Psoas muscle (tissue), 8 donors: ENCODE results near the gene DHRS13. TPM values are rescaled to one million over a fixed set of nuclear protein-coding genes. Genes with fewer than 3 reads are reported as not detected.
"Not testable (repeated sequence)": the region's sequence is repeated elsewhere in the genome, so short reads cannot be mapped to it uniquely, and the experiment has no call there.

Experiments
- ATAC-seq, 4 donors: fragments of 200-7000 bp; cut with Tn5 transposase; one replicate each; pipeline ENCODE4 v1.9.1; 2020; ENCODE audit warnings: moderate library complexity in 3 of 4, mild to moderate bottlenecking in 2 of 4
- DNase-seq, 2 donors: peaks; one replicate each; pipeline ENCODE4 v3.0.0-alpha.2; 2020
- H3K27ac ChIP-seq: fragments of 200-600 bp; one replicate; pipeline ENCODE4 v1.8.0; 2022
- H3K27me3 ChIP-seq, 3 donors: fragments of 200-600 bp in 1 of 3; one replicate each; pipeline versions ENCODE4 v1.6.1 to v1.8.0; 2013 to 2022; ENCODE audit warnings: low read length in 2 of 3, mild to moderate bottlenecking in 2 of 3, moderate library complexity in 1 of 3; ENCODE audit not compliant: insufficient read depth in 3 of 3
- H3K36me3 ChIP-seq, 2 donors: fragments of 200-600 bp in 1 of 2; one replicate each; pipeline versions ENCODE4 v1.6.1 to v1.8.0; 2013 to 2022; ENCODE audit warnings: low read depth in 1 of 2, mild to moderate bottlenecking in 1 of 2, moderate library complexity in 1 of 2; ENCODE audit not compliant: insufficient read depth in 1 of 2
- H3K4me1 ChIP-seq: fragments of 200-600 bp; one replicate; pipeline ENCODE4 v1.8.0; 2022
- H3K4me3 ChIP-seq: fragments of 200-600 bp; one replicate; pipeline ENCODE4 v1.8.0; 2022; ENCODE audit warnings: mild to moderate bottlenecking
- H3K9me3 ChIP-seq: fragments of 200-600 bp; one replicate; pipeline ENCODE4 v1.8.0; 2022
- CTCF ChIP-seq: fragments of 200-600 bp; IDR thresholded peaks from one replicate; pipeline ENCODE4 v1.8.0; 2022; ENCODE audit warnings: antibody characterized with exemption
- WGBS, 3 donors: extraction: QIAGEN DNeasy Blood & Tissue Kit; methylation state at CpG; one replicate each; pipeline versions ENCODE4 v1.1.6 to v1.1.7; 2013; 5-methylcytosine and 5-hydroxymethylcytosine counted together
- intact Hi-C, 2 donors: fragments of 100-400 bp; cut with DNase I; formaldehyde crosslinking; loops; one replicate each; pipeline versions ENCODE4 v1.11.0 to v1.14.2; 2022
- polyA plus RNA-seq, 3 donors: library from polyadenylated mRNA; stranded (reverse); fragments of 200-250 nt; gene quantifications; one replicate each; pipeline ENCODE4 v1.2.3, GENCODE V29; 2013
- total RNA-seq, 4 donors: library from RNA; stranded (reverse); fragmentation: NEBNext Ultra II Directional in 2 of 4; extraction: Animal tissue kit (Norgen Biotek cat#: 25700) in 2 of 4; gene quantifications; one replicate each; pipeline versions ENCODE4 v1.2.1 to v1.2.4, GENCODE V29; 2021 to 2023
- donor health status: healthy with polysubstance abuse.
- donor health status: DM: no; HTN: no; CAD: no; lungs with moderate emphysema.
- donor health status: Bipolar disorder and iron deficiency.
- donor health status: healthy.
- donor health status: DM: yes; HTN: yes; CAD: no.
- donor health status: DM: no; HTN: no; CAD: no.
- donor health status: DM: no; HTN: no; CAD: no.
- donor health status: DM: yes; HTN: yes; CAD: no.

The DHRS13 gene
- total and polyA plus RNA-seq, 7 donors: 0.48 to 2.7 (median 1.2) TPM

- DNase-seq: peak in 1 of 2 donors; percentile 5
- intact Hi-C loops: no loop called here
- no peak for TF ChIP-seq CTCF
Measured at GRCh38 chr17:28879886-28880571, 22.9 kb downstream of the DHRS13 start.

GRCh38 chr17:28878981-28879380, 23.9 kb downstream of the DHRS13 start:
- H3K9me3 ChIP-seq: no peaks in the 10 kb centered on the region
- intact Hi-C loops: no loop called here
- peak; percentile 30 for TF ChIP-seq CTCF
- ATAC-seq: peak; percentile 51 to 76 (median 60)
- no peak for DNase-seq
- peaks cover 5 to 55% of the 10 kb centered on the region in 2 donors for H3K36me3 ChIP-seq
- H3K4me3 ChIP-seq: no peak overlapping the region
- H3K27me3 ChIP-seq: no peaks in the 10 kb centered on the region
- H3K27ac ChIP-seq: no peak overlapping the region
- WGBS, 3 donors: 79 to 84% (median 82%) methylated on average over 4 of the region's 4 CpGs
- no peaks in the 10 kb centered on the region for H3K4me1 ChIP-seq

More at GRCh38 chr17:28879886-28880571, 22.9 kb downstream of the DHRS13 start:
- Histone ChIP-seq H3K4me1 (no peaks in the 10 kb centered on the region), H3K27ac (no peak overlapping the region), H3K27me3 (no peaks in the 10 kb centered on the region), H3K9me3 (no peaks in the 10 kb centered on the region), H3K4me3 (no peak overlapping the region), H3K36me3 (peaks cover 5 to 66% of the 10 kb centered on the region in 2 donors)
- ATAC-seq: no peak
- 76 to 83% (median 79%) methylated on average over 9 of the region's 9 CpGs for WGBS, 3 donors

DNA sequence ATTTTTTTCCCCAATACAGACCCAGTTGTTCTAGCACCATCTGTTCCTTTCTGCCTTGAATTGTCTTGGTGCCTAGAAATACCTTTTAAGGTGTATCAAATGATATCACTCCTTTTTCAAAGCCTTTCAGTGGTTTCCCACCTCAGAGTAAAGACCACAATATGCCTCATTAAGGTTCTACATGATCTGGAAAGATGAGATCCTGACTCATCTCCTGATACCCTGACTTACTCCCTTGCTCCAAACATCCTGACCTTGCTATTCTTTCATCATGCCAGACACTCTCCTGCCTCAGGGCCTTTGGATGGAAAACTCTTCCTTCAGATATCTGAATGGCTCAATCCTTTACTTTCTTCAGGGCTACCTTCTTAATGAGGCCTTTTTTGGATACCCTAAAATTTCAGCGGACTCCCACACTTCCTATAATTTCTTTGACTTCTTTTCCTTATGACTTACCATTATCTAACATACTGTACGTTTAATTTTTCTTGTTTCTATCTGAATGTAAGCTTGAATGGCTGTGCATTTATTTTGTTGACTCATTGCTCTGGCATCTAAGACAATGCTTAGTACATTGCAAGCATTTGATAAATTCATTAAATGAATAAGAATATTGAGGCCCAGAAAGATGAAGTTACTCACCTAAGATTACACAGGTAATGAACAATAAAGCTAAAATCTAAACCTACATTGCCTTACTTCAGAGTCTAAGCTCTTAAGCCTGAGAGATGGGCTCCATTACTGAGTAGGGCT, 24.5 kb downstream of the DHRS13 start:
- Histone ChIP-seq H3K27ac (no peak overlapping the region), H3K27me3 (no peaks in the 10 kb centered on the region), H3K36me3 (peaks cover 5 to 49% of the 10 kb centered on the region in 2 donors), H3K9me3 (no peaks in the 10 kb centered on the region), H3K4me3 (no peak overlapping the region), H3K4me1 (no peaks in the 10 kb centered on the region)
- ATAC-seq (no peak), DNase-seq (no peak)
- intact Hi-C loops: no loop called here
- WGBS, 3 donors: 89 to 94% (median 92%) methylated on average over 2 of the region's 2 CpGs
- no peak for TF ChIP-seq CTCF

- H3K27me3 ChIP-seq, intact Hi-C loops, H3K4me1 ChIP-seq, ATAC-seq, DNase-seq, H3K27ac ChIP-seq, H3K9me3 ChIP-seq, H3K4me3 ChIP-seq: not testable (repeated sequence)
- WGBS, 3 donors: 90 to 94% (median 94%) methylated on average over 6 of the region's 6 CpGs
- H3K36me3 ChIP-seq: peaks cover 5 to 38% of the 10 kb centered on the region in 2 donors
Measured at GRCh38 chr17:28877150-28877711, 25.6 kb downstream of the DHRS13 start.
